Heart right ventricle (tissue), 16 donors: ENCODE results near the gene ZNF318. TPM values are rescaled to one million over a fixed set of nuclear protein-coding genes. Genes with fewer than 3 reads are reported as not detected.

Source experiments
- ATAC-seq, 8 donors: fragments of 200-7000 bp; cut with Tn5 transposase; one replicate each; pipeline ENCODE4 v1.9.1; 2020; ENCODE audit warnings: mild to moderate bottlenecking in 8 of 8, moderate library complexity in 8 of 8, moderate number of reproducible peaks in 1 of 8
- DNase-seq, 2 donors: peaks; one replicate each; pipeline ENCODE4 v3.0.0-alpha.2; 2020
- H3K27ac ChIP-seq, 10 donors: fragments of 200-600 bp; sonication (generic) in 2 of 10; one replicate each; pipeline versions ENCODE4 v1.5.0 to v1.8.0; 2020 to 2022; ENCODE audit warnings: mild to moderate bottlenecking in 3 of 10
- H3K27me3 ChIP-seq, 7 donors: fragments of 200-600 bp; one replicate each; pipeline ENCODE4 v1.8.0; 2021 to 2022; ENCODE audit warnings: mild to moderate bottlenecking in 2 of 7
- H3K36me3 ChIP-seq, 9 donors: fragments of 200-600 bp; sonication (generic) in 1 of 9; one replicate each; pipeline versions ENCODE4 v1.5.0 to v1.8.0; 2020 to 2022; ENCODE audit warnings: mild to moderate bottlenecking in 2 of 9
- H3K4me1 ChIP-seq, 9 donors: fragments of 200-600 bp; sonication (generic) in 1 of 9; one replicate each; pipeline versions ENCODE4 v1.5.0 to v1.8.0; 2020 to 2022; ENCODE audit warnings: mild to moderate bottlenecking in 4 of 9
- H3K4me3 ChIP-seq, 10 donors: fragments of 200-600 bp; sonication (generic) in 2 of 10; one replicate each; pipeline versions ENCODE4 v1.5.0 to v1.8.0; 2020 to 2022; ENCODE audit warnings: mild to moderate bottlenecking in 7 of 10, moderate library complexity in 2 of 10
- H3K9me3 ChIP-seq, 11 donors: fragments of 200-600 bp in 10 of 11; sonication (generic) in 2 of 11; one replicate each; pipeline versions ENCODE4 v1.5.0 to v1.8.0; 2013 to 2022; ENCODE audit warnings: mild to moderate bottlenecking in 2 of 11, control low read depth in 1 of 11, moderate library complexity in 1 of 11
- CTCF ChIP-seq, 9 donors: fragments of 200-600 bp; sonication (generic) in 2 of 9; IDR thresholded peaks; one replicate each; pipeline versions ENCODE4 v1.5.0 to v1.8.0; 2021 to 2022; ENCODE audit warnings: antibody characterized with exemption in 9 of 9, mild to moderate bottlenecking in 5 of 9, moderate library complexity in 1 of 9
- WGBS, 2 donors: extraction: QIAGEN DNeasy Blood & Tissue Kit; methylation state at CpG; one replicate each; pipeline ENCODE4 v1.1.7; 2013; ENCODE audit warnings: inconsistent platforms in 1 of 2; 5-methylcytosine and 5-hydroxymethylcytosine counted together
- intact Hi-C, 10 donors: fragments of 100-400 bp; cut with DNase I; formaldehyde crosslinking; loops; one replicate each; pipeline versions ENCODE4 v1.11.1 to v1.14.2; 2022
- polyA plus RNA-seq, 2 donors: library from polyadenylated mRNA; stranded (reverse); fragments of 200-250 nt; gene quantifications; one replicate each; pipeline ENCODE4 v1.2.3, GENCODE V29; 2013
- total RNA-seq, 10 donors: library from RNA; stranded (reverse); fragmentation: NEBNext Ultra II Directional in 3 of 10; extraction: Animal tissue kit (Norgen Biotek cat#: 25700) in 3 of 10; gene quantifications; one replicate each; pipeline versions ENCODE4 v1.2.1 to v1.2.4, GENCODE V29; 2021 to 2023
- donor health status: Arrhythmogenic right ventricular cardiomyopathy.
- donor health status: ischemic (EF 13 %, LVEDD 7.1; RV severe dilation, severe dysfunction).
- donor health status: healthy with polysubstance abuse.
- donor health status: DM: no; HTN: yes; CAD: no.
- donor health status: DM: no; HTN: no; CAD: no.
- donor health status: ischemic (EF 25% LVEDD 6.9; RV normal size, moderate dysfunction).
- donor health status: ischemic (EF 25% LVEDD 5.7; RV mildly dilated, moderate dysfunction).
- donor health status: healthy.
- donor health status: DM: yes; HTN: yes; CAD: no.
- donor health status: Ischemic cardiomyopathy.
- donor health status: ischemic (EF 35%, LVEDD 5.7; RV mildly dilated, moderate dysfunction).
- donor health status: nonischemic (EF 11% LVEDD 7.7; RV severe dilation, severe dysfunction).
- donor health status: DM: yes; HTN: yes; CAD: no.
- donor health status: PGD.
- donor health status: ischemic (EF 29% LVEDD 5.4; RV normal size, mild dysfunction).
- donor health status: nonischemic (EF 23%, LVEDD 6.1; RV moderate dilation, normal function).

Gene ZNF318
- total and polyA plus RNA-seq, 12 donors = 3.4 to 20.4 (median 13.7) TPM

- ATAC-seq (peak; percentile 71 to 92 (median 80)), DNase-seq (peak; percentile 66 to 67)
- peak within 1 kb of the TSS in 4 of 10 donors; percentile 30 to 72 (median 66) for H3K27ac ChIP-seq
- no peak for TF ChIP-seq CTCF (IDR thresholded peaks at IDR 0.05)
- H3K27me3 ChIP-seq = peaks cover 0 to 20% (median 7%) of the 10 kb centered on the region in 7 donors
- intact Hi-C loops = no loop called here
- no peaks in the 10 kb centered on the region for H3K36me3 ChIP-seq
- H3K9me3 ChIP-seq = no peaks in the 10 kb centered on the region
- WGBS, 2 donors = 62 to 64% methylated on average over 10 of the region's 10 CpGs
- H3K4me3 ChIP-seq = no peak within 1 kb of the TSS
- peaks cover 0 to 11% (median 0%) of the 10 kb centered on the region in 9 donors for H3K4me1 ChIP-seq
Measured at GRCh38 chr6:43297644-43298564, 71.5 kb downstream of the ZNF318 start, which contains the start of gene SLC22A7. Gene SLC22A7, plus strand, starts transcription at chr6:43298260. Its CDS starts 99 bp downstream, at chr6:43298359.

- ATAC-seq (no peak), DNase-seq (no peak)
- no peak for TF ChIP-seq CTCF (IDR thresholded peaks at IDR 0.05)
- Histone ChIP-seq H3K4me1 (peaks cover 0 to 11% (median 0%) of the 10 kb centered on the region in 9 donors), H3K36me3 (no peaks in the 10 kb centered on the region), H3K9me3 (no peaks in the 10 kb centered on the region), H3K27ac (peak overlapping the region in 3 of 10 donors; percentile 15 to 68 (median 22)), H3K4me3 (no peak overlapping the region), H3K27me3 (peaks cover 0 to 20% (median 7%) of the 10 kb centered on the region in 7 donors)
- WGBS, 2 donors = 76 to 81% methylated on average over 5 of the region's 5 CpGs
- intact Hi-C loops = no loop called here
Measured at GRCh38 chr6:43296780-43297497, 72.5 kb downstream of the ZNF318 start.

- Histone ChIP-seq H3K4me1 (peaks cover 0 to 11% (median 0%) of the 10 kb centered on the region in 9 donors), H3K9me3 (no peaks in the 10 kb centered on the region), H3K27ac (no peak overlapping the region), H3K4me3 (no peak overlapping the region), H3K36me3 (no peaks in the 10 kb centered on the region), H3K27me3 (peaks cover 0 to 20% (median 7%) of the 10 kb centered on the region in 7 donors)
- no peak for TF ChIP-seq CTCF (IDR thresholded peaks at IDR 0.05)
- DNase-seq = no peak
- intact Hi-C loops = no loop called here
- 90 to 97% methylated on average over 3 of the region's 3 CpGs for WGBS, 2 donors
- ATAC-seq = no peak
Measured at GRCh38 chr6:43295456-43295855, 74.0 kb downstream of the ZNF318 start.

- H3K36me3 ChIP-seq = no peaks in the 10 kb centered on the region
- DNase-seq (no peak), ATAC-seq (no peak)
- peaks cover 0 to 20% (median 7%) of the 10 kb centered on the region in 7 donors for H3K27me3 ChIP-seq
- peaks cover 0 to 11% (median 0%) of the 10 kb centered on the region in 9 donors for H3K4me1 ChIP-seq
- no peak overlapping the region for H3K4me3 ChIP-seq
- intact Hi-C loops = no loop called here
- WGBS, 2 donors = 84 to 86% methylated on average over 3 of the region's 3 CpGs
- no peaks in the 10 kb centered on the region for H3K9me3 ChIP-seq
- no peak for TF ChIP-seq CTCF (IDR thresholded peaks at IDR 0.05)
- no peak overlapping the region for H3K27ac ChIP-seq
Measured at GRCh38 chr6:43294536-43294935, 74.9 kb downstream of the ZNF318 start.
